Colonic mucosa (tissue), 4 donors: ENCODE data around the gene TARM1. TPM values are rescaled to one million over a fixed set of nuclear protein-coding genes. Genes with fewer than 3 reads are reported as not detected.
"Not testable (repeated sequence)": the region's sequence is repeated elsewhere in the genome, so short reads cannot be mapped to it uniquely, and the experiment has no call there.

ENCODE experiments used
- DNase-seq: peaks from one replicate; pipeline ENCODE4 v3.0.0-alpha.2; 2020
- H3K27ac ChIP-seq: fragments of 200-600 bp; one replicate; pipeline ENCODE4 v1.8.0; 2021
- H3K27me3 ChIP-seq: fragments of 200-600 bp; one replicate; pipeline ENCODE4 v1.8.0; 2021
- H3K36me3 ChIP-seq: fragments of 200-600 bp; one replicate; pipeline ENCODE4 v1.8.0; 2021
- H3K4me1 ChIP-seq: fragments of 200-600 bp; one replicate; pipeline ENCODE4 v1.8.0; 2021; ENCODE audit warnings: mild to moderate bottlenecking
- H3K4me3 ChIP-seq: fragments of 200-600 bp; one replicate; pipeline ENCODE4 v1.8.0; 2021
- H3K9ac ChIP-seq, 2 donors: one replicate each; pipeline ENCODE4 v1.7.0; 2013; ENCODE audit warnings: control low read depth in 2 of 2, low read depth in 2 of 2, low read length in 2 of 2
- H3K9me3 ChIP-seq: fragments of 200-600 bp; one replicate; pipeline ENCODE4 v1.8.0; 2021
- intact Hi-C: fragments of 100-400 bp; cut with DNase I; formaldehyde crosslinking; loops from one replicate; pipeline ENCODE4 v1.14.1; 2022
- total RNA-seq, 2 donors: library from RNA; stranded (reverse); fragmentation: NEBNext Ultra II Directional in 1 of 2; extraction: Animal tissue kit (Norgen Biotek cat#: 25700) in 1 of 2; gene quantifications; one replicate each; pipeline ENCODE4 v1.2.1, GENCODE V29; 2021
- TF ChIP-seq, protein P1 (sequence below): fragments of 200-600 bp; IDR thresholded peaks from one replicate; pipeline ENCODE4 v1.8.0; 2022; ENCODE audit warnings: antibody characterized with exemption, mild to moderate bottlenecking
- donor health status: healthy.
- donor health status: DM: no; HTN: no; CAD: no.
- donor health status: DM: no; HTN: no; CAD: no.

Gene TARM1
- total RNA-seq, 2 donors from 2014 or later = not detected

DNA sequence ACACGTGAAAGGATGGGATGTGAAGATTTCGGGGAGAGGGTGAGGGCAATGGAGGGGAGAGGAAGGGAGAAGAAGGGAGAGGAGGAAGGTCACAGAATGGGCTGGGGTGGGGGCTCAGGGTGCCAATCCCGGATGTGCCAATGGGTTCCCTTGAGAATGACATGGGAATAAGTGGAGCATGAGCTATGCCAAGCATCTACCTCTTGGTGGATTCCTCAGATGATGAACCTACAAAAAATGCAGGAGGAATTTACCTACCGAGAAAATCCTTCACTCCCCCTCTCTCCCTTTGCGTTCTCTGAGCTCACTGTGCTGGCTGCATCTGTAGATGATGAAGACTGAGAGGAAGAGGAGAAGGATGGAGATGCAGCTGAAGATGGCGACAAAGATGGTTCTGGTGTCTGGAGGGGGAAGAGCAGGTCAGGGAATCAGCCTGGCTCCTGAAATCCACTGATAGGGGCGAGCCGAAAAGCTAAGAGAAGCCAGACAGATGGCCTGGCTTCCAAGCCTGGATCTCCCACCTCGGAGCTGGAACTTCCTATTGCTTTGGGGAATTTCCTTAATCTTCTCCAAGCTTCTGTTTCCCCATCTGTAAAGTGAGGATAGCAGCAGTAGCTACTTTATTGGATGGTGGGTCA, 39.1 kb downstream of the TARM1 start:
- Histone ChIP-seq H3K4me1 (no peaks in the 10 kb centered on the region), H3K9ac (no peak overlapping the region), H3K4me3 (no peak overlapping the region), H3K36me3 (no peaks in the 10 kb centered on the region), H3K27me3 (no peaks in the 10 kb centered on the region), H3K27ac (no peak overlapping the region), H3K9me3 (no peaks in the 10 kb centered on the region)
- no peak for DNase-seq
- intact Hi-C loops = no loop called here
- TF ChIP-seq, protein P1, sequence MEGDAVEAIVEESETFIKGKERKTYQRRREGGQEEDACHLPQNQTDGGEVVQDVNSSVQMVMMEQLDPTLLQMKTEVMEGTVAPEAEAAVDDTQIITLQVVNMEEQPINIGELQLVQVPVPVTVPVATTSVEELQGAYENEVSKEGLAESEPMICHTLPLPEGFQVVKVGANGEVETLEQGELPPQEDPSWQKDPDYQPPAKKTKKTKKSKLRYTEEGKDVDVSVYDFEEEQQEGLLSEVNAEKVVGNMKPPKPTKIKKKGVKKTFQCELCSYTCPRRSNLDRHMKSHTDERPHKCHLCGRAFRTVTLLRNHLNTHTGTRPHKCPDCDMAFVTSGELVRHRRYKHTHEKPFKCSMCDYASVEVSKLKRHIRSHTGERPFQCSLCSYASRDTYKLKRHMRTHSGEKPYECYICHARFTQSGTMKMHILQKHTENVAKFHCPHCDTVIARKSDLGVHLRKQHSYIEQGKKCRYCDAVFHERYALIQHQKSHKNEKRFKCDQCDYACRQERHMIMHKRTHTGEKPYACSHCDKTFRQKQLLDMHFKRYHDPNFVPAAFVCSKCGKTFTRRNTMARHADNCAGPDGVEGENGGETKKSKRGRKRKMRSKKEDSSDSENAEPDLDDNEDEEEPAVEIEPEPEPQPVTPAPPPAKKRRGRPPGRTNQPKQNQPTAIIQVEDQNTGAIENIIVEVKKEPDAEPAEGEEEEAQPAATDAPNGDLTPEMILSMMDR = no peak

DNA sequence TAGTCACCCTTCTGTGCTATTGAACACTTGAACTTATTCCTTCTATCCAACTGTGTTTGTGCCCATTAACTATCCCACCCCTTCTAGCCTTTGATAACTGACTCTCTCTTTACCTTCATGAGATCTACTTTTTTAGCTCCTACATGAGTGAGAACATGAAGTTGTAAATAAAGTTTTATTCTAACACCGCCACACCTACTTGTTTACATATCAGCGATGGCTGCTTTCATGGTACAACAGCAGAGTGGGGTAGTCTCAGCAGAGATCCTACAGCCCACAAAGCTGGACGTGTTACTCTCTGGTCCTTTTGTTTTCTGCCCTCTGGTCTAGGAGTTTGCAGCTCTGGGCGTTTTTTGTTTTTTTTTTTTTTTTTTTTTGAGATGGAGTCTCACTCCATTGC, 41.2 kb downstream of the TARM1 start:
- TF ChIP-seq, protein P1 = no peak
- no peak overlapping the region for H3K9ac ChIP-seq
- H3K27ac ChIP-seq = no peak overlapping the region
- intact Hi-C loops = no loop called here
- DNase-seq = no peak
- no peaks in the 10 kb centered on the region for H3K27me3 ChIP-seq
- H3K9me3 ChIP-seq = no peaks in the 10 kb centered on the region
- H3K4me1 ChIP-seq = no peaks in the 10 kb centered on the region
- no peaks in the 10 kb centered on the region for H3K36me3 ChIP-seq
- H3K4me3 ChIP-seq = no peak overlapping the region

DNA sequence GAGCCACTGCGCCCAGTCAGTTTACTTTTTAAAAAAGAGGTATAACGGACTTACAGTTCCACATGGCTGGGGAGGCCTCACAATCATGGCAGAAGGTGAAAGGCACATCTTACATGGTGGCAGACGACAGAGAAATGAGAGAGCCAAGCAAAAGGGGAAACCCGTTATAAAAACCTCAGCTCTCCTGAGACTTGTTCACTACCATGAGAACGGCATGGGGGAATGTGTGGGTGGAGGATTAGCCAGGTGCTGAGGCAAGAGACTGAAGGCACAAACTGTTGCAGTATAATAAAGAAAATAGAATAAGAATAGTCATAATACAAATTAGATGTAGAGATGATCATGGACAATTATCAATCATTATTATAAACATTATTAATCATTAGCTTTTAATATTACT, 44.6 kb downstream of the TARM1 start:
- H3K27ac ChIP-seq, H3K4me1 ChIP-seq, H3K4me3 ChIP-seq, intact Hi-C loops, H3K9ac ChIP-seq, H3K27me3 ChIP-seq, H3K9me3 ChIP-seq, DNase-seq, H3K36me3 ChIP-seq: not testable (repeated sequence)

DNA sequence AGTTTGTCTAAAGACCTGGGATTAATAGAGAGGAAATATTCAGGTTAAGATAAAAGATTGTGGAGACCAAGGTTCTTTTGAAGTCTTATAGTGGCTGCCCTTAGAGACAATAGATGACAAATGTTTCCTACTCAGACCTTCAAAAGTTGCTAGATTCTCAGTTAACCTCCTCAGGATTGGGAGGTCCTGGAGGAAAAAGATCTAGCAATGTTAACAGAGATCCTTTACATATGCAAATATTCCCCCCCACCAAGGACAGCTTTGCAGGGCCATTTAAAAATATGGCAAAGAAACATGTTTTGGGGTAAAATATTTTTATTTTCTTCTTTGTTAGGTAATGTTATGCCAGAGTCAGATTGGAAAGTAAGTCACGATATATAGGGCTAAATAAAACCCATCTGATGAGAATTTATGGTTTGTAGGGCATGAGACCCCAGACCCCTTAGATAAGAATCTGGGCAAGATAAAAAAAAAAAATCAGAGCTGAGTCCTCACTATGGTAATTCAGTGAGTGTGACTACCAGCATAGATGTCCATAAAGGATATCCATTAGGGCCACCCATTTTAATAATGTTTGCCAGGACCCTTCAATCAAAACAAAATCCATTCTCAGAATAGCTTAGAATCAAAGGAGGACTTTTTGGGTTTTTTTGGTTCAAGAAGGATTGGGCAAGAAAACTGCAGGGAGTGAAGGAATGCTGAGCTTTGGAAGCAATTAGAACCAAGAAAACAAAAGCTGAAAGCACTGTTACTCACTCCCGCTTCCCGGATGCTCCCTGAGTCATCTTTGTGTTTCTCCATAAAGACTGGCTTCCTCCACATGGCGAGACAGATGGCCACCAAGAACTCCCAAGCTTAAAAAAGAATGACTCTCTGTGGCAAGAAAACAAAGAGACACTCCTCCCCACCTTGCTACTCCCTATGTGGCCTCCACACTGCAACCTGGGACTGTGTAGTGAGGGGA, 45.7 kb downstream of the TARM1 start:
- Histone ChIP-seq H3K4me3 (no peak overlapping the region), H3K27me3 (no peaks in the 10 kb centered on the region), H3K9ac (no peak overlapping the region), H3K4me1 (no peaks in the 10 kb centered on the region), H3K36me3 (no peaks in the 10 kb centered on the region), H3K9me3 (no peaks in the 10 kb centered on the region), H3K27ac (no peak overlapping the region)
- intact Hi-C loops = no loop called here
- no peak for DNase-seq
- TF ChIP-seq, protein P1 = no peak

DNA sequence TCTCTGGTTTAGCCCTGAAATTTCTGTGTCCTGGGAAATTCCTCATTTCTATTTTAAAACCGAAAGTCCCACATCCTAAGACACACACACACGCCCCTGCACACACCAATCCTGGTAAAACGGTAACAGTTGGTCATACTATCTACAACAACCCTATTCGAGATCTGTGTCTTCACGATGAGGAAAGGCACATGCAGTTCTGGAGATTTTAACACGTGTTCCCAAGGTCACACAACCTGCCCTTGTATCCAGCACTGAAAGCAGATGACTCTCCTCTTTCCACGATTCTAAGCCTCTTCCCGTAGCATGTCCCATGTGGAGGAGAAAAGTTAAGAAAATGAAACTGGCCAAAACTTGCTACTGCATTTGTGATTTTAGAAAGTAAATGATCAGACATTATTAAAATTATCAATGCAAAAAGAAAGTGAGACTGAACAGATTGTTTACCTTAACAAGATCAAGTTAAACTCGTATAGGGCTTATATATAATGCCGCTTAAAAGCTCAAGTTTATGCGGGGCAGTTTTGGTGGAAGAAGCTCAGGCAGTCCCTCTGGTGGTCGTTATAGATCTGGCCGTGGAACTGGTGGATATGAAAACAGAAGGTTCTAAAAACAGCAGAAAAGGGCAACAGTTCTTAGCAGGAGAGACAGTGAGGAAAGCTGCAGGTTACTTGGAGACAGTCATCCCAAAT, 50.1 kb downstream of the TARM1 start:
- no peak overlapping the region for H3K4me3 ChIP-seq
- no peak for DNase-seq
- no peaks in the 10 kb centered on the region for H3K9me3 ChIP-seq
- intact Hi-C loops = no loop called here
- no peaks in the 10 kb centered on the region for H3K27me3 ChIP-seq
- no peaks in the 10 kb centered on the region for H3K4me1 ChIP-seq
- no peaks in the 10 kb centered on the region for H3K36me3 ChIP-seq
- H3K9ac ChIP-seq = no peak overlapping the region
- H3K27ac ChIP-seq = no peak overlapping the region
- TF ChIP-seq, protein P1 = no peak
